PC-3 (cell line): ENCODE data around the gene EN2. TPM values are rescaled to one million over a fixed set of nuclear protein-coding genes. Genes with fewer than 3 reads are reported as not detected.

Experiments used
- ATAC-seq: fragments of 200-7000 bp; cut with Tn5 transposase; 2 replicates; pipeline ENCODE4 v1.9.1; 2020; ENCODE audit warnings: mild to moderate bottlenecking, moderate library complexity
- BruUV-seq: library from RNA; stranded (reverse); fragments of 400-500 nt; replicated peaks from 2 replicates; lab custom pipeline; 2021; lab: Mats Ljungman, UMichigan
- CTCF ChIA-PET: fragments of 300-600 bp; sonication (Branson Sonifier 250); formaldehyde crosslinking; loops from one replicate; lab custom pipeline; 2022; ENCODE audit warnings: antibody characterized with exemption; lab: Charles Lee
- POLR2A ChIA-PET: fragments of 300-600 bp; sonication (Branson Sonifier 250); formaldehyde crosslinking; loops from one replicate; lab custom pipeline; 2022; ENCODE audit warnings: antibody characterized with exemption; ENCODE audit not compliant: unreplicated experiment; lab: Charles Lee
- DNase-seq: peaks from one replicate; pipeline ENCODE4 v3.0.0-alpha.2; 2015
- H2AFZ ChIP-seq: fragments of 300-600 bp; sonication (generic); 2 replicates; pipeline ENCODE4 v1.6.0; 2016; ENCODE audit warnings: antibody characterized with exemption, low read length
- H3F3A ChIP-seq: fragments of 300-600 bp; sonication (generic); one replicate; pipeline ENCODE4 v1.6.0; 2017; ENCODE audit warnings: antibody characterized with exemption, low read length, control low read depth, mild to moderate bottlenecking; ENCODE audit not compliant: unreplicated experiment
- H3K27ac ChIP-seq: fragments of 300-600 bp; sonication (generic); 2 replicates; pipeline ENCODE4 v1.5.1; 2016; ENCODE audit warnings: mild to moderate bottlenecking, low read length
- H3K27me3 ChIP-seq: fragments of 300-600 bp; sonication (generic); 2 replicates; pipeline ENCODE4 v1.6.1; 2016; ENCODE audit warnings: low read length, mixed read lengths
- H3K36me3 ChIP-seq: fragments of 300-600 bp; sonication (generic); 2 replicates; pipeline ENCODE4 v1.6.1; 2016; ENCODE audit warnings: low read depth, mixed run types, low read length, mixed read lengths
- H3K4me1 ChIP-seq: fragments of 300-600 bp; sonication (generic); 2 replicates; pipeline ENCODE4 v1.5.1; 2016; ENCODE audit warnings: low read length; ENCODE audit not compliant: insufficient read depth
- H3K4me2 ChIP-seq: fragments of 300-600 bp; sonication (generic); 2 replicates; pipeline ENCODE4 v1.6.0; 2016; ENCODE audit warnings: low read length
- H3K4me3 ChIP-seq: fragments of 300-600 bp; sonication (generic); 2 replicates; pipeline ENCODE4 v1.5.1; 2016; ENCODE audit warnings: mild to moderate bottlenecking, low read length, mixed read lengths
- H3K79me2 ChIP-seq: fragments of 300-600 bp; sonication (generic); 2 replicates; pipeline ENCODE4 v1.6.1; 2017; ENCODE audit warnings: low read length, mixed read lengths
- H3K9ac ChIP-seq: fragments of 300-600 bp; sonication (generic); 2 replicates; pipeline ENCODE4 v1.6.0; 2016; ENCODE audit warnings: mild to moderate bottlenecking, low read length
- H3K9me2 ChIP-seq: fragments of 300-600 bp; sonication (generic); replicated peaks from 2 replicates; pipeline ENCODE4 v1.6.1; 2016; ENCODE audit warnings: mixed run types, low read length, mixed read lengths
- H3K9me3 ChIP-seq: fragments of 300-600 bp; sonication (generic); 2 replicates; pipeline ENCODE4 v1.6.1; 2016; ENCODE audit warnings: low read length, mixed read lengths
- H4K20me1 ChIP-seq: fragments of 300-600 bp; sonication (generic); 2 replicates; pipeline ENCODE4 v1.6.1; 2016; ENCODE audit warnings: low read length, mixed read lengths
- EZH2 ChIP-seq: fragments of 300-600 bp; sonication (generic); IDR thresholded peaks from one replicate; pipeline ENCODE4 v1.6.1; 2017; ENCODE audit warnings: antibody characterized with exemption, mild to moderate bottlenecking, low read length; ENCODE audit not compliant: unreplicated experiment
- EZH2phosphoT487 ChIP-seq: fragments of 300-600 bp; sonication (generic); IDR thresholded peaks from 2 replicates; pipeline ENCODE4 v1.6.1; 2018; ENCODE audit warnings: mild to moderate bottlenecking, antibody characterized with exemption, low read length, borderline replicate concordance
- intact Hi-C: fragments of 100-400 bp; cut with micrococcal nuclease; formaldehyde crosslinking; loops from 2 replicates; pipeline ENCODE4 v1.9.0; 2023
- total RNA-seq: library from RNA; depleted of rRNA; stranded (reverse); fragments of >200 nt; gene quantifications from 2 replicates; pipeline ENCODE4 v1.2.3, GENCODE V29; 2014
- TF ChIP-seq, protein P1 (sequence below): fragments of 300-600 bp; sonication (generic); conservative IDR thresholded peaks from 2 replicates; pipeline ENCODE4 v1.5.1; 2017; ENCODE audit warnings: antibody characterized with exemption, low read depth, mild to moderate bottlenecking, low read length

The EN2 gene
- total RNA-seq, 1 experiment from 2014 or later, result 2.3 TPM

DNA sequence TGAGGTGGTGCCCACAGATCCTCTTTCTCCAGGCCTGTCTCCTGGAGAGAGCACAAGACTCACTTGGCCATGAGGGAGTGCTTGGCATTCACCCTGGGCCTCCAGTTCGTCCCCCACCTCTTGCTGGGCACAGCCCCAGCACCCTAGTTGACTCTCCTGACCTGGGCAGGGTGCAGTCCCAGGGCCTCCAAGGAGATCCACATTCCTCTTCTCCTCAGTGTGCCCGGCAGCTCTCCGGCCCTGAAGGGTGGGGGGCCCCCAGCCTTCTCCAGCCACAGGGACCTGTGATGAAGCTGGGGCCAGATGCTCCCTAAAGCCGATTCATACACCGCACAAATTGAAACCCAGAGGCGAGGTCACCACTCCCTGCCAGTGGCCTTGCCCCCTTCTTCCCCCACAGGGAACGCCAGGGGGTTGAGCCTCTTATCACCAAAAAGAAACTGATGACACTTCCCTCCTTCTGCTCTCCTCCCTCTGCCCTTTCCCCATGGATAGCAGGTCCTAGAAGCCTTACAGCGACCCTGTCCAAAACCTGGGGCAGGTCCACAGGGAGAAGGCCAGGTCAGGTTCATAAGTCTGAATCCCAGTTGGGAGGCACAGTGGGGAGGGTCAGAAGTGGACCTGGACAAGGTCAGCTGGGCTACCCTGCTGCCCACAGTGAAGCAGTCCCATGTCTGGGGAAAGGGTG is 3.1 kb downstream of the EN2 start:
- H3K27ac ChIP-seq, result no peak overlapping the region
- no peaks in the 10 kb centered on the region for H3K36me3 ChIP-seq
- no peaks in the 10 kb centered on the region for H3K79me2 ChIP-seq
- no peaks in the 10 kb centered on the region for H3K9me2 ChIP-seq
- no peak overlapping the region for H2AFZ ChIP-seq
- intact Hi-C loops, result no loop called here
- DNase-seq (no peak), ATAC-seq (no peak)
- H3K27me3 ChIP-seq, result peaks cover 4% of the 10 kb centered on the region; the same call in 1 of the 2 replicates
- no peaks in the 10 kb centered on the region for H4K20me1 ChIP-seq
- H3K9ac ChIP-seq, result no peak overlapping the region
- no TSS peak for BruUV-seq
- H3F3A ChIP-seq, result no peaks in the 10 kb centered on the region
- no peak for TF ChIP-seq EZH2phosphoT487
- TF ChIP-seq, protein P1, sequence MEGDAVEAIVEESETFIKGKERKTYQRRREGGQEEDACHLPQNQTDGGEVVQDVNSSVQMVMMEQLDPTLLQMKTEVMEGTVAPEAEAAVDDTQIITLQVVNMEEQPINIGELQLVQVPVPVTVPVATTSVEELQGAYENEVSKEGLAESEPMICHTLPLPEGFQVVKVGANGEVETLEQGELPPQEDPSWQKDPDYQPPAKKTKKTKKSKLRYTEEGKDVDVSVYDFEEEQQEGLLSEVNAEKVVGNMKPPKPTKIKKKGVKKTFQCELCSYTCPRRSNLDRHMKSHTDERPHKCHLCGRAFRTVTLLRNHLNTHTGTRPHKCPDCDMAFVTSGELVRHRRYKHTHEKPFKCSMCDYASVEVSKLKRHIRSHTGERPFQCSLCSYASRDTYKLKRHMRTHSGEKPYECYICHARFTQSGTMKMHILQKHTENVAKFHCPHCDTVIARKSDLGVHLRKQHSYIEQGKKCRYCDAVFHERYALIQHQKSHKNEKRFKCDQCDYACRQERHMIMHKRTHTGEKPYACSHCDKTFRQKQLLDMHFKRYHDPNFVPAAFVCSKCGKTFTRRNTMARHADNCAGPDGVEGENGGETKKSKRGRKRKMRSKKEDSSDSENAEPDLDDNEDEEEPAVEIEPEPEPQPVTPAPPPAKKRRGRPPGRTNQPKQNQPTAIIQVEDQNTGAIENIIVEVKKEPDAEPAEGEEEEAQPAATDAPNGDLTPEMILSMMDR, result no peak
- no peak for TF ChIP-seq EZH2
- H3K9me3 ChIP-seq, result no peaks in the 10 kb centered on the region
- CTCF ChIA-PET, result no interaction called here
- H3K4me1 ChIP-seq, result peaks cover 8% of the 10 kb centered on the region; the same call in 1 of the 2 replicates
- H3K4me3 ChIP-seq, result no peak overlapping the region
- POLR2A ChIA-PET, result no interaction called here
- H3K4me2 ChIP-seq, result no peak overlapping the region

DNA sequence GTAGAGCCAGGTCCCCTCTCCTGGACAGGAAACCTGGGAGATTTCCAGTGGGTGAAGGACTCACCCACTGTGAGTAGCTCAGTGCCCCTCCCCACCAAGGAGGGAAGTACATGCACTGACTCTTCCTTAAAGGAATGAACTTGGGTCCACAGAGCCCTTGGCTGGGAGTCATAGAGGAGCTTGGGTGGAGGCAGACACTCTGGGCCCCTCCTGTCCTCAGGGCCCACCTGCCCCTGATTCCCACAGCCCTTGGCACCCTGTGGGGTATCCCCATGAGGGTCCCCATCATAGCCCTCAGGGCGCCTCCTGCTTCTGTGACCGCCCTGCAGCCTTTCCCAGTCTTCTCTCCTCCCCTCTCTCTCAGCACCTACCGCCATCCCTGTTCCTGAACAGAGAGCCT is 3.7 kb downstream of the EN2 start:
- POLR2A ChIA-PET, result no interaction called here
- no peak for DNase-seq
- no peak overlapping the region for H3K9ac ChIP-seq
- H3K27ac ChIP-seq, result no peak overlapping the region
- intact Hi-C loops, result no loop called here
- no peaks in the 10 kb centered on the region for H4K20me1 ChIP-seq
- H3K4me2 ChIP-seq, result no peak overlapping the region
- H3F3A ChIP-seq, result no peaks in the 10 kb centered on the region
- H3K36me3 ChIP-seq, result no peaks in the 10 kb centered on the region
- TF ChIP-seq EZH2 (no peak), EZH2phosphoT487 (no peak)
- TF ChIP-seq, protein P1, result no peak
- peaks cover 3% of the 10 kb centered on the region; the same call in 1 of the 2 replicates for H3K4me1 ChIP-seq
- H2AFZ ChIP-seq, result no peak overlapping the region
- CTCF ChIA-PET, result no interaction called here
- BruUV-seq, result no TSS peak
- H3K4me3 ChIP-seq, result no peak overlapping the region
- ATAC-seq, result no peak
- H3K9me2 ChIP-seq, result no peaks in the 10 kb centered on the region
- no peaks in the 10 kb centered on the region for H3K79me2 ChIP-seq
- no peaks in the 10 kb centered on the region for H3K9me3 ChIP-seq
- no peaks in the 10 kb centered on the region for H3K27me3 ChIP-seq

DNA sequence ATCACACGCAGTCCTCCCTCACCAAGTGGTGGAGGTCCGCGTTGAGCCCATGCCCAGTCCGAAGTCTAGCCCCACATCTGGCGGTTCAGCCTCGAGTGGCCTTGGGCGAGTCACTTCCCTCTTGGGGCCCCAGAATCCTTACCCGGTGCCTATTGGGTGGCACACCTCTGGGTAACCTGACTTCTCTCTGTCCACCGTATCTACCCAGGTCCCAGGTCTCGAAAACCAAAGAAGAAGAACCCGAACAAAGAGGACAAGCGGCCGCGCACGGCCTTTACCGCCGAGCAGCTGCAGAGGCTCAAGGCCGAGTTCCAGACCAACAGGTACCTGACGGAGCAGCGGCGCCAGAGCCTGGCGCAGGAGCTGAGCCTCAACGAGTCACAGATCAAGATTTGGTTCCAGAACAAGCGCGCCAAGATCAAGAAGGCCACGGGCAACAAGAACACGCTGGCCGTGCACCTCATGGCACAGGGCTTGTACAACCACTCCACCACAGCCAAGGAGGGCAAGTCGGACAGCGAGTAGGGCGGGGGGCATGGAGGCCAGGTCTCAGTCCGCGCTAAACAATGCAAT is 4.3 kb downstream of the EN2 start:
- no peak for ATAC-seq
- CTCF ChIA-PET, result interaction anchor here (0.7 kb wide), 1 partner anchor 124 kb away, joined by 3 read pairs; no protein-coding TSS in a partner anchor
- Histone ChIP-seq H3F3A (no peaks in the 10 kb centered on the region), H3K9me3 (no peaks in the 10 kb centered on the region), H3K27me3 (no peaks in the 10 kb centered on the region), H3K9me2 (no peaks in the 10 kb centered on the region), H4K20me1 (no peaks in the 10 kb centered on the region), H3K36me3 (no peaks in the 10 kb centered on the region), H3K4me1 (no peaks in the 10 kb centered on the region; the same call in 1 of the 2 replicates), H3K9ac (no peak overlapping the region), H3K79me2 (no peaks in the 10 kb centered on the region), H3K4me2 (no peak overlapping the region), H3K4me3 (no peak overlapping the region), H3K27ac (no peak overlapping the region), H2AFZ (no peak overlapping the region)
- intact Hi-C loops, result no loop called here
- POLR2A ChIA-PET, result no interaction called here
- BruUV-seq, result no TSS peak
- DNase-seq, result no peak
- TF ChIP-seq EZH2 (no peak), EZH2phosphoT487 (no peak)
- TF ChIP-seq, protein P1, result no peak
